GM23338 (cell line): ENCODE results near the gene LRMDA. TPM values are rescaled to one million over a fixed set of nuclear protein-coding genes. Genes with fewer than 3 reads are reported as not detected.

ENCODE experiments used
- ATAC-seq: fragments of 200-7000 bp; cut with Tn5 transposase; 3 replicates; pipeline ENCODE4 v1.9.1; 2020
- DNase-seq: peaks from one replicate; pipeline ENCODE4 v3.0.0-alpha.2; 2015; ENCODE audit warnings: low spot score
- H2AFZ ChIP-seq: fragments of 200-600 bp; sonication (generic); 2 replicates; pipeline ENCODE4 v1.8.0; 2016; ENCODE audit warnings: antibody characterized with exemption, mild to moderate bottlenecking, moderate library complexity
- H3F3A ChIP-seq: fragments of 200-600 bp; sonication (generic); replicated peaks from 2 replicates; pipeline ENCODE4 v1.8.0; 2017; ENCODE audit warnings: antibody characterized with exemption, mixed run types, low read depth
- H3K27ac ChIP-seq: fragments of 200-600 bp; sonication (generic); 2 replicates; pipeline ENCODE4 v1.6.1; 2016; ENCODE audit warnings: low read depth
- H3K27me3 ChIP-seq: fragments of 200-600 bp; sonication (generic); 2 replicates; pipeline ENCODE4 v1.8.0; 2016; ENCODE audit warnings: mild to moderate bottlenecking, mixed run types, moderate library complexity; ENCODE audit not compliant: insufficient read depth
- H3K36me3 ChIP-seq: fragments of 200-600 bp; sonication (generic); 2 replicates; pipeline ENCODE4 v1.8.0; 2016; ENCODE audit warnings: mild to moderate bottlenecking; ENCODE audit not compliant: insufficient read depth
- H3K4me1 ChIP-seq: fragments of 200-600 bp; sonication (generic); 2 replicates; pipeline ENCODE4 v1.8.0; 2016; ENCODE audit warnings: mild to moderate bottlenecking, moderate library complexity; ENCODE audit not compliant: insufficient read depth
- H3K4me2 ChIP-seq: fragments of 200-600 bp; sonication (generic); 2 replicates; pipeline ENCODE4 v1.7.1; 2017; ENCODE audit warnings: mixed run types
- H3K4me3 ChIP-seq: fragments of 200-600 bp; sonication (generic); 2 replicates; pipeline ENCODE4 v1.6.1; 2016; ENCODE audit warnings: mixed run types
- H3K79me2 ChIP-seq: fragments of 200-600 bp; sonication (generic); replicated peaks from 2 replicates; pipeline ENCODE4 v1.8.0; 2017; ENCODE audit warnings: mild to moderate bottlenecking; ENCODE audit not compliant: insufficient read depth
- H3K9me2 ChIP-seq: fragments of 200-600 bp; sonication (generic); 2 replicates; pipeline ENCODE4 v1.8.0; 2017; ENCODE audit not compliant: insufficient read depth
- H4K20me1 ChIP-seq: fragments of 200-600 bp; sonication (generic); replicated peaks from 2 replicates; pipeline ENCODE4 v1.8.0; 2017; ENCODE audit warnings: mild to moderate bottlenecking; ENCODE audit not compliant: insufficient read depth
- H3K27ac Mint-ChIP-seq: 2 replicates; pipeline ENCODE4 v1.8.0; 2020; ENCODE audit warnings: inconsistent platforms, mild to moderate bottlenecking, moderate library complexity, mixed read lengths
- H3K27me3 Mint-ChIP-seq: 3 replicates; pipeline ENCODE4 v1.8.0; 2022; ENCODE audit warnings: low read depth, mild to moderate bottlenecking, moderate library complexity, mixed read lengths, inconsistent platforms; ENCODE audit not compliant: insufficient read depth, poor library complexity
- H3K36me3 Mint-ChIP-seq: 3 replicates; pipeline ENCODE4 v1.8.0; 2021; ENCODE audit warnings: low read depth, mild to moderate bottlenecking, inconsistent platforms, moderate library complexity, mixed read lengths
- H3K4me1 Mint-ChIP-seq: 3 replicates; pipeline ENCODE4 v1.8.0; 2020; ENCODE audit warnings: mild to moderate bottlenecking, inconsistent platforms, mixed read lengths
- H3K4me3 Mint-ChIP-seq: 3 replicates; pipeline ENCODE4 v1.8.0; 2021; ENCODE audit warnings: moderate library complexity, mild to moderate bottlenecking, inconsistent platforms, mixed read lengths
- H3K9me3 Mint-ChIP-seq: 3 replicates; pipeline ENCODE4 v1.8.0; 2020; ENCODE audit warnings: moderate library complexity, mild to moderate bottlenecking, inconsistent platforms, mixed read lengths
- CREB1 ChIP-seq: fragments of 250-450 bp; sonication (Bioruptor Pico); IDR thresholded peaks from 2 replicates; pipeline ENCODE4 v1.5.0; 2020; ENCODE audit warnings: low read depth, mild to moderate bottlenecking, moderate library complexity
- CTCF ChIP-seq, 2 experiments: fragments of 200-600 bp in 1 of 2; sonication (generic) in 1 of 2; conservative IDR thresholded peaks; 2 replicates each; pipeline versions ENCODE4 v1.5.1 to v1.6.1; 2016 to 2017; ENCODE audit warnings: antibody characterized with exemption in 2 of 2, low read depth in 2 of 2, mild to moderate bottlenecking in 2 of 2, moderate library complexity in 1 of 2
- ETS1 ChIP-seq: IDR thresholded peaks from 2 replicates; pipeline ENCODE4 v1.6.1; 2016; ENCODE audit warnings: antibody characterized with exemption
- EZH2 ChIP-seq: fragments of 200-600 bp; sonication (generic); IDR thresholded peaks from one replicate; pipeline ENCODE4 v1.8.0; 2017; ENCODE audit warnings: antibody characterized with exemption, mild to moderate bottlenecking, low read depth; ENCODE audit not compliant: unreplicated experiment
- EZH2phosphoT487 ChIP-seq: fragments of 200-600 bp; sonication (generic); IDR thresholded peaks from one replicate; pipeline ENCODE4 v1.8.1; 2018; ENCODE audit warnings: antibody characterized with exemption; ENCODE audit not compliant: unreplicated experiment
- JUNB ChIP-seq: IDR thresholded peaks from one replicate; pipeline ENCODE4 v1.6.1; 2016; ENCODE audit warnings: antibody characterized with exemption; ENCODE audit not compliant: unreplicated experiment
- NANOG ChIP-seq: IDR thresholded peaks from 2 replicates; pipeline ENCODE4 v1.6.1; 2016; ENCODE audit warnings: antibody characterized with exemption, borderline replicate concordance
- POLR2AphosphoS5 ChIP-seq: IDR thresholded peaks from 2 replicates; pipeline ENCODE4 v1.6.1; 2016; ENCODE audit warnings: antibody characterized with exemption, low read depth
- REST ChIP-seq: IDR thresholded peaks from one replicate; pipeline ENCODE4 v1.6.1; 2018; ENCODE audit warnings: antibody characterized with exemption; ENCODE audit not compliant: unreplicated experiment
- STAT1 ChIP-seq: IDR thresholded peaks from one replicate; pipeline ENCODE4 v1.6.1; 2016; ENCODE audit warnings: antibody characterized with exemption; ENCODE audit not compliant: unreplicated experiment
- ZNF114 ChIP-seq: fragments of 250-450 bp; sonication (Bioruptor Pico); IDR thresholded peaks from 2 replicates; pipeline ENCODE4 v1.5.0; 2020; ENCODE audit warnings: mild to moderate bottlenecking, moderate library complexity
- ZNF331 ChIP-seq: fragments of 250-450 bp; sonication (Bioruptor Pico); IDR thresholded peaks from 2 replicates; pipeline ENCODE4 v1.5.0; 2020; ENCODE audit warnings: low read depth, mild to moderate bottlenecking, moderate library complexity
- ZNF462 ChIP-seq: fragments of 250-450 bp; sonication (Bioruptor Pico); IDR thresholded peaks from 2 replicates; pipeline ENCODE4 v1.5.0; 2020; ENCODE audit warnings: mild to moderate bottlenecking, moderate library complexity
- polyA plus RNA-seq: library from polyadenylated mRNA; unstranded; fragments of >200 nt; fragmentation: Nextera tagmentation; extraction: Ambion mirVana; gene quantifications from 2 replicates; pipeline ENCODE4 v1.2.1, GENCODE V29; 2016
- total RNA-seq: library from RNA; depleted of rRNA; stranded (reverse); fragments of >200 nt; shearing (Covaris generic); gene quantifications from 2 replicates; pipeline ENCODE4 v1.2.3, GENCODE V29; 2014

Gene LRMDA
- total and polyA plus RNA-seq, 2 experiments from 2014 or later: 0.90 to 1.8 TPM

GRCh38 chr10:75860009-75860408 lies 428.6 kb downstream of the LRMDA start:
- TF ChIP-seq ETS1 (no peak), ZNF114 (CRISPR knock-in tag) (no peak), EZH2phosphoT487 (no peak), EZH2 (no peak), ZNF331 (CRISPR knock-in tag) (no peak), CTCF (conservative IDR thresholded peaks at IDR 0.05; ENCODE audit: low read depth in 2 of 2) (no peak), JUNB (no peak), ZNF462 (CRISPR knock-in tag) (no peak), REST (no peak), POLR2AphosphoS5 (no peak), CREB1 (CRISPR knock-in tag) (no peak), STAT1 (no peak), NANOG (no peak)
- H3K4me2 ChIP-seq: no peak overlapping the region
- H3K36me3 ChIP-seq: no peaks in the 10 kb centered on the region
- no peak overlapping the region for H3K4me3 Mint-ChIP-seq
- ATAC-seq: no peak
- H3K4me1 Mint-ChIP-seq: peaks cover 22% of the 10 kb centered on the region
- H3F3A ChIP-seq: no peaks in the 10 kb centered on the region
- H3K9me2 ChIP-seq: no peaks in the 10 kb centered on the region
- no peak overlapping the region for H3K27ac Mint-ChIP-seq
- H3K4me3 ChIP-seq: no peak overlapping the region
- DNase-seq: no peak
- no peaks in the 10 kb centered on the region for H4K20me1 ChIP-seq
- H3K4me1 ChIP-seq: peaks cover 21% of the 10 kb centered on the region
- peaks cover 4% of the 10 kb centered on the region for H3K27me3 Mint-ChIP-seq
- H3K9me3 Mint-ChIP-seq: peaks cover 9% of the 10 kb centered on the region; the same call in 2 of the 3 replicates
- peaks cover 9% of the 10 kb centered on the region; the same call in 2 of the 3 replicates for H3K36me3 Mint-ChIP-seq
- H3K27ac ChIP-seq: no peak overlapping the region
- no peaks in the 10 kb centered on the region for H3K27me3 ChIP-seq
- H2AFZ ChIP-seq: no peak overlapping the region
- H3K79me2 ChIP-seq: no peaks in the 10 kb centered on the region
